CD14-positive monocyte (primary cell): ENCODE results near the gene C1QTNF9. TPM values are rescaled to one million over a fixed set of nuclear protein-coding genes. Genes with fewer than 3 reads are reported as not detected.
A peak's percentile ranks its signal among the peaks of the same experiment; 100 is the strongest.

Experiments used
- DNase-seq, 3 donors: peaks; one replicate each; pipeline ENCODE4 v3.0.0-alpha.2; 2011 to 2022
- H2AFZ ChIP-seq: 2 replicates; pipeline ENCODE4 v1.6.0; 2012; ENCODE audit warnings: mild to moderate bottlenecking, low read depth, low read length, inconsistent platforms; ENCODE audit not compliant: insufficient read depth, poor library complexity, severe bottlenecking
- H3K27ac ChIP-seq, 2 donors: 1 replicate in 1 of 2; 2 replicates in 1 of 2; pipeline ENCODE4 v1.5.1; 2012 to 2013; ENCODE audit warnings: low read length in 2 of 2, control low read depth in 1 of 2, inconsistent platforms in 1 of 2, low read depth in 1 of 2, mild to moderate bottlenecking in 1 of 2
- H3K27me3 ChIP-seq, 2 donors: one replicate each; pipeline versions ENCODE4 v1.6.0 to v1.6.1; 2011 to 2013; ENCODE audit warnings: low read length in 2 of 2; ENCODE audit not compliant: control insufficient read depth in 2 of 2, insufficient read depth in 2 of 2
- H3K36me3 ChIP-seq, 2 donors: replicated peaks in 1 of 2; 1 replicate in 1 of 2; 2 replicates in 1 of 2; pipeline versions ENCODE4 v1.5.1 to v1.6.1; 2012 to 2013; ENCODE audit warnings: low read length in 2 of 2, control low read depth in 1 of 2, inconsistent platforms in 1 of 2, mild to moderate bottlenecking in 1 of 2; ENCODE audit not compliant: insufficient read depth in 2 of 2, control insufficient read depth in 1 of 2
- H3K4me1 ChIP-seq, 2 donors: 1 replicate in 1 of 2; 2 replicates in 1 of 2; pipeline versions ENCODE4 v1.5.1 to v1.6.1; 2012 to 2013; ENCODE audit warnings: low read length in 2 of 2, control low read depth in 1 of 2, inconsistent platforms in 1 of 2, mild to moderate bottlenecking in 1 of 2, moderate library complexity in 1 of 2; ENCODE audit not compliant: insufficient read depth in 2 of 2, control insufficient read depth in 1 of 2
- H3K4me2 ChIP-seq: replicated peaks from 2 replicates; pipeline ENCODE3; 2012; ENCODE audit warnings: low read length, moderate library complexity, mild to moderate bottlenecking; ENCODE audit not compliant: poor library complexity, severe bottlenecking; ENCODE audit errors: extremely low read depth
- H3K4me3 ChIP-seq, 3 experiments: fragments of 200-600 bp in 1 of 3; sonication (generic) in 1 of 3; replicated peaks in 1 of 3; 1 replicate in 2 of 3; 2 replicates in 1 of 3; pipeline ENCODE4 v1.5.1; 2011 to 2013; ENCODE audit warnings: low read length in 3 of 3, mild to moderate bottlenecking in 3 of 3, control low read depth in 2 of 3, low read depth in 2 of 3, inconsistent platforms in 1 of 3, moderate library complexity in 1 of 3
- H3K79me2 ChIP-seq: 2 replicates; pipeline ENCODE4 v1.6.0; 2012; ENCODE audit warnings: mild to moderate bottlenecking, control low read depth, inconsistent platforms, low read length, moderate library complexity; ENCODE audit not compliant: insufficient read depth
- H3K9ac ChIP-seq: 2 replicates; pipeline ENCODE4 v1.6.0; 2017; ENCODE audit warnings: low read length, mild to moderate bottlenecking; ENCODE audit not compliant: insufficient read depth, poor library complexity, severe bottlenecking
- H3K9me3 ChIP-seq, 2 donors: replicated peaks in 1 of 2; 1 replicate in 1 of 2; 2 replicates in 1 of 2; pipeline versions ENCODE4 v1.5.1 to v1.6.1; 2012 to 2013; ENCODE audit warnings: low read length in 2 of 2, control low read depth in 1 of 2; ENCODE audit not compliant: control insufficient read depth in 1 of 2, insufficient read depth in 1 of 2
- H4K20me1 ChIP-seq: 2 replicates; pipeline ENCODE4 v1.6.0; 2012; ENCODE audit warnings: mild to moderate bottlenecking, low read length, control low read depth, moderate library complexity; ENCODE audit not compliant: insufficient read depth
- H3K27ac Mint-ChIP-seq, 7 donors: one replicate each; pipeline ENCODE4 v1.8.0; 2020; ENCODE audit warnings: mild to moderate bottlenecking in 7 of 7, mixed read lengths in 7 of 7, moderate library complexity in 6 of 7, inconsistent platforms in 2 of 7
- H3K27me3 Mint-ChIP-seq, 3 donors: one replicate each; pipeline ENCODE4 v1.8.0; 2021 to 2022; ENCODE audit warnings: low read depth in 3 of 3, mild to moderate bottlenecking in 3 of 3, mixed read lengths in 3 of 3, moderate library complexity in 3 of 3, inconsistent platforms in 1 of 3
- H3K36me3 Mint-ChIP-seq, 2 donors: one replicate each; pipeline ENCODE4 v1.8.0; 2020; ENCODE audit warnings: mixed read lengths in 2 of 2, inconsistent platforms in 1 of 2, mild to moderate bottlenecking in 1 of 2
- H3K4me1 Mint-ChIP-seq: one replicate; pipeline ENCODE4 v1.8.0; 2020; ENCODE audit warnings: mild to moderate bottlenecking, mixed read lengths
- H3K4me3 Mint-ChIP-seq, 2 donors: one replicate each; pipeline ENCODE4 v1.8.0; 2020; ENCODE audit warnings: mild to moderate bottlenecking in 2 of 2, mixed read lengths in 2 of 2, moderate library complexity in 1 of 2
- H3K9me3 Mint-ChIP-seq, 7 donors: one replicate each; pipeline ENCODE4 v1.8.0; 2020 to 2022; ENCODE audit warnings: mixed read lengths in 7 of 7, mild to moderate bottlenecking in 6 of 7, moderate library complexity in 6 of 7, inconsistent platforms in 2 of 7
- WGBS: methylation state at CpG from one replicate; pipeline ENCODE4 v1.1.5; 2013; ENCODE audit warnings: missing lambda C conversion rate; ENCODE audit not compliant: insufficient coverage; 5-methylcytosine and 5-hydroxymethylcytosine counted together
- intact Hi-C, 2 donors: fragments of 100-400 bp; cut with micrococcal nuclease; formaldehyde crosslinking; loops; one replicate each; pipeline versions ENCODE4 v1.15.0 to v1.15.1; 2023
- polyA plus RNA-seq, 3 donors: library from polyadenylated mRNA; depleted of rRNA in 1 of 3; unstranded in 2 of 3; stranded (reverse) in 1 of 3; fragments of 300-500 nt in 2 of 3; fragments of >200 nt in 1 of 3; fragmentation: Illumina TruSeq in 2 of 3; gene quantifications; 1 replicate in 2 of 3; 2 replicates in 1 of 3; pipeline ENCODE4 v1.2.3, GENCODE V29; 2012 to 2021
- TF ChIP-seq, protein P1 (sequence below): fragments of 200-600 bp; IDR thresholded peaks from one replicate; pipeline ENCODE4 v1.8.0; 2022; ENCODE audit warnings: antibody characterized with exemption, mild to moderate bottlenecking

The C1QTNF9 gene
- polyA plus RNA-seq, 3 donors = not detected

DNA sequence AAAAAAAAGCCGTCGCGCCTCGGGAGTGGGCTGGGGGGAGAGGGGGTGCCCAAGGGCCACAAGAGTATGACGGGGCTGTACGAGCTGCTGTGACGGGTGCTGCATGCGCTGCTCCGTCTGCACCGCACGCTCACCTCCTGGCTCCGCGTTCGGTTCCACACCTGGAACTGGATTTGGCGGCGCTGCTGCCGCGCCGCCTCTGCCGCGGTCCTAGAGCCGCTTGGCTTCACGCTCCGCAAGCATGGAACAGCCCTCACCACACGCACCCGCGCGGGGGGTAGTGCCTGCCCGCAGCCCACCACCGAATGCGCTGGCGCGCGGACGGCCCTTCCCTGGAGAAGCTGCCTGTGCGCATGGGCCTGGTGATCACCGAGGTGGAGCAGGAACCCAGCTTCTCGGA is 18.8 kb downstream of the C1QTNF9 start:
- no peaks in the 10 kb centered on the region for H3K36me3 Mint-ChIP-seq
- H3K4me1 ChIP-seq = no peaks in the 10 kb centered on the region
- no peak overlapping the region for H3K4me3 ChIP-seq
- peaks cover 0 to 22% of the 10 kb centered on the region in 2 donors for H3K27me3 ChIP-seq
- TF ChIP-seq, protein P1, sequence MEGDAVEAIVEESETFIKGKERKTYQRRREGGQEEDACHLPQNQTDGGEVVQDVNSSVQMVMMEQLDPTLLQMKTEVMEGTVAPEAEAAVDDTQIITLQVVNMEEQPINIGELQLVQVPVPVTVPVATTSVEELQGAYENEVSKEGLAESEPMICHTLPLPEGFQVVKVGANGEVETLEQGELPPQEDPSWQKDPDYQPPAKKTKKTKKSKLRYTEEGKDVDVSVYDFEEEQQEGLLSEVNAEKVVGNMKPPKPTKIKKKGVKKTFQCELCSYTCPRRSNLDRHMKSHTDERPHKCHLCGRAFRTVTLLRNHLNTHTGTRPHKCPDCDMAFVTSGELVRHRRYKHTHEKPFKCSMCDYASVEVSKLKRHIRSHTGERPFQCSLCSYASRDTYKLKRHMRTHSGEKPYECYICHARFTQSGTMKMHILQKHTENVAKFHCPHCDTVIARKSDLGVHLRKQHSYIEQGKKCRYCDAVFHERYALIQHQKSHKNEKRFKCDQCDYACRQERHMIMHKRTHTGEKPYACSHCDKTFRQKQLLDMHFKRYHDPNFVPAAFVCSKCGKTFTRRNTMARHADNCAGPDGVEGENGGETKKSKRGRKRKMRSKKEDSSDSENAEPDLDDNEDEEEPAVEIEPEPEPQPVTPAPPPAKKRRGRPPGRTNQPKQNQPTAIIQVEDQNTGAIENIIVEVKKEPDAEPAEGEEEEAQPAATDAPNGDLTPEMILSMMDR = no peak
- no peak overlapping the region for H3K9ac ChIP-seq
- intact Hi-C loops = no loop called here
- peak overlapping the region; percentile 31 to 81 for H3K4me3 Mint-ChIP-seq
- no peak overlapping the region for H3K27ac ChIP-seq
- H3K36me3 ChIP-seq = no peaks in the 10 kb centered on the region
- peaks cover 23 to 36% (median 32%) of the 10 kb centered on the region in 3 donors for H3K27me3 Mint-ChIP-seq
- H3K27ac Mint-ChIP-seq = no peak overlapping the region
- H3K4me1 Mint-ChIP-seq = peaks cover 3% of the 10 kb centered on the region
- DNase-seq = no peak
- H2AFZ ChIP-seq = no peak overlapping the region
- peaks cover 0 to 6% (median 0%) of the 10 kb centered on the region in 7 donors for H3K9me3 Mint-ChIP-seq
- 50% methylated on average over 15 of the region's 38 CpGs for whole genome bisulfite sequencing
- H3K4me2 ChIP-seq = no peak overlapping the region
- no peaks in the 10 kb centered on the region for H4K20me1 ChIP-seq
- no peaks in the 10 kb centered on the region for H3K9me3 ChIP-seq
- no peaks in the 10 kb centered on the region for H3K79me2 ChIP-seq

DNA sequence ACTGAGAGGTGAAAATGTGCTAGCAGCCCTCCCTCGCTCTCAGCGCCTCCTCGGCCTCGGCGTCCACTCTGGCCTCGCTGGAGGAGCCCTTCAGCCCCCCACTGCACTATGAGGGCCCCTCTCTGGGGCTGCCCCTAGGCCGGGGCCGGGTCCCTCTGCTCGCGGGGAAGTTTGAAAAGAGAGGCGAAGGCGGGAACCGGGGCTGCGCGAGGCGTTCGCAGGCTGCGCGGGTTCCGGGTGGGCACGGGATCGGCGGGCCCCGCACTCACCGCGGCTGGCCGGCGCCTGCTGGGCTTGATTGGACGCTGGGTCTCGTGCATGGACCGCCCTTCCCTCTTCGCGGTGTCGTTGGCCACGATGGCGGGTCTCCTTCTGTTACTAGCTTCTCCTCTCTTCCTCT is 29.3 kb downstream of the C1QTNF9 start:
- TF ChIP-seq, protein P1 = no peak
- no peak overlapping the region for H2AFZ ChIP-seq
- Mint-ChIP-seq H3K27me3 (peaks cover 6 to 19% (median 16%) of the 10 kb centered on the region in 3 donors), H3K4me1 (no peaks in the 10 kb centered on the region), H3K27ac (peak overlapping the region in 1 of 7 donors; percentile 24), H3K4me3 (no peak overlapping the region), H3K36me3 (no peaks in the 10 kb centered on the region), H3K9me3 (peaks cover 15 to 27% (median 22%) of the 10 kb centered on the region in 7 donors)
- H4K20me1 ChIP-seq = no peaks in the 10 kb centered on the region
- H3K4me1 ChIP-seq = no peaks in the 10 kb centered on the region
- no peak overlapping the region for H3K9ac ChIP-seq
- no peak overlapping the region for H3K27ac ChIP-seq
- WGBS = 96% methylated on average over 34 of the region's 36 CpGs
- H3K4me3 ChIP-seq = no peak overlapping the region
- H3K36me3 ChIP-seq = no peaks in the 10 kb centered on the region
- peaks cover 0 to 21% of the 10 kb centered on the region in 2 donors for H3K9me3 ChIP-seq
- intact Hi-C loops = no loop called here
- no peaks in the 10 kb centered on the region for H3K27me3 ChIP-seq
- no peaks in the 10 kb centered on the region for H3K79me2 ChIP-seq
- no peak overlapping the region for H3K4me2 ChIP-seq
- DNase-seq = no peak
